ENCODE measurements around the gene CCT3. TPM values are rescaled to one million over a fixed set of nuclear protein-coding genes. Genes with fewer than 3 reads are reported as not detected.

The CCT3 gene
- 100 to 1,000 TPM; 215 to 259 (median 241) TPM for polyA plus RNA-seq (ENCODE audit: insufficient read length in 10 of 10)
- long read RNA-seq, donor 1, transcript CCT3-201 (14 exons, 2,150 nt) = major isoform, 34 of 59 reads
- long read RNA-seq, donor 1, partial matches to known transcripts = 24 of 59 reads
- long read RNA-seq, donor 1, other reads (novel, unspliced or antisense) = 0 of 59 reads
- long read RNA-seq, donor 2, transcript CCT3-201 (14 exons, 2,150 nt) = major isoform, 44 of 57 reads
- long read RNA-seq, donor 2, partial matches to known transcripts = 12 of 57 reads
- long read RNA-seq, donor 2, other reads (novel, unspliced or antisense) = 0 of 57 reads
- long read RNA-seq, donor 3 = 0 reads
- long read RNA-seq, donor 4, transcript CCT3-201 (14 exons, 2,150 nt) = major isoform, 39 of 72 reads
- long read RNA-seq, donor 4, partial matches to known transcripts = 25 of 72 reads
- long read RNA-seq, donor 4, other reads (novel, unspliced or antisense) = 5 of 72 reads
- long read RNA-seq, donor 5, transcript CCT3-201 (14 exons, 2,150 nt) = major isoform, 36 of 78 reads
- long read RNA-seq, donor 5, partial matches to known transcripts = 35 of 78 reads
- long read RNA-seq, donor 5, other reads (novel, unspliced or antisense) = 6 of 78 reads
- long read RNA-seq, donor 6, transcript CCT3-201 (14 exons, 2,150 nt) = major isoform, 49 of 87 reads
- long read RNA-seq, donor 6, partial matches to known transcripts = 31 of 87 reads
- long read RNA-seq, donor 6, other reads (novel, unspliced or antisense) = 5 of 87 reads
- long read RNA-seq, donor 7, transcript CCT3-201 (14 exons, 2,150 nt) = major isoform, 19 of 30 reads
- long read RNA-seq, donor 7, partial matches to known transcripts = 11 of 30 reads
- long read RNA-seq, donor 7, other reads (novel, unspliced or antisense) = 0 of 30 reads
- long read RNA-seq, donor 8, transcript CCT3-201 (14 exons, 2,150 nt) = major isoform, 18 of 55 reads
- long read RNA-seq, donor 8, partial matches to known transcripts = 37 of 55 reads
- long read RNA-seq, donor 8, other reads (novel, unspliced or antisense) = 0 of 55 reads
- long read RNA-seq, donor 9, transcript CCT3-201 (14 exons, 2,150 nt) = major isoform, 5 of 5 reads
- long read RNA-seq, donor 9, partial matches to known transcripts = 0 of 5 reads
- long read RNA-seq, donor 9, other reads (novel, unspliced or antisense) = 0 of 5 reads

GRCh38 chr1:156338180-156338976 is at the start of gene CCT3, which contains the start of gene TSACC:
Gene CCT3, minus strand, starts transcription at chr1:156338292. Its CDS starts 108 bp downstream, at chr1:156338184.
Gene TSACC, plus strand, starts transcription at chr1:156338526. Its CDS starts 1,232 bp downstream, at chr1:156339758.
- DNase-seq = peak; percentile 100

DNA sequence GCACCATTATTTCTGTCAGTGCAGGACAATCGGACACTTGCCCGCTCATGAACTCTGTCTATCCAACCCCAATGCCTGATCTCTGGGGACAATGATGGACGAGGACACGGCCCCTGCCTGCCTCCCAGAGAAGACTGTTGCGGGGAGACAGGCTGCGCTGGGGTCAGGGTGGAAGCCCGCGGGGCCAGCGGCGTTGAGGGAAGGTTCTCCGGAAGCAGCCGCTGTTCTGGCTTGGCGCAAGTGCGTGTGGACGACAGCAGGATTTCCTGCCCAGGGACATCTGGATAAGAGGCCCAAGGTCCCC is 49.7 kb upstream of the CCT3 start:
- DNase-seq = peak in 1 of 3 donors; percentile 39

DNA sequence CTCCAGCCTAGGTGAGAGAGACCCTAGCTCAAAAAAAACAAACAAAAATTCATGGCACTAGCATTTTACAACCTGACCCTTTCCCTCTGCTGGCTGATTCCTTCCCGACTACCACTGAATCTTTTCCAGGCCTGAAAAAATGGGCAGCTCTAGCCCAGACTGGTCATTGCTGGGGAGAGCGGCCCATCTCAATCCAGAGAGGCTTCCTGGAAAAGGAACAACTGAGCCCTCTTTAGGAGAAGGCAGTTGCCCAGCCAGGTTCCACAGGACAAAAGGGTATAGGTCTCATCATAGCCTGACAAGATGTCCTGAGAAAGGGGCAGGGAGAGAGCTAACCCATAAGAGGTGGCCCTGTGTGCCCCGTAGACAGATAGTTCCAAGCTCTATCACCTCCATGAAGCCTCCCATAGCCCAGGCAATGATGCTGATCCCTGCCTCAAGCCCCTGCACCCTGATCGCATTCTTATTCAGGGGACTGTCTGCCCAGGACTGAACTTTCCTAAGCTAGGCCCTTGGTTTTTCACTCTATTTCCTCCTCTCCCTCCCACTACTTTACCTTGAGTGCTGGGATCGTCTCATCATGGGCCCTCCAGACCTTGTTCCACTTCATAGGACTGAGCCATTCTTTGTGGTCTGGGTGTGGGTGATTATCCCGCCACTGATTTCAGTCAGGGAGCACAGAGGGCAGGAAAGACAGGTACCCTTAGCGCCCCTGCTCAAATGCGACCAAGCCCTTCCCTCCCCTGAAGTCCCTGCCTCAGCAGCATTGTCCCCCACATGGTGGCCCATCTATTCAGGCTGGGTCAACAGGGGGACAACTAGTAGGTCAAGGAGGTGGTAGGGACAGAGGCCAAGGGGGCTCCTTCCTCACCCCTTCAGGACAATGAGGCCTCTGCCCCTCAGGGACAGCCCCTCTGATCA is 49.1 kb upstream of the CCT3 start:
- no peak for DNase-seq

DNA sequence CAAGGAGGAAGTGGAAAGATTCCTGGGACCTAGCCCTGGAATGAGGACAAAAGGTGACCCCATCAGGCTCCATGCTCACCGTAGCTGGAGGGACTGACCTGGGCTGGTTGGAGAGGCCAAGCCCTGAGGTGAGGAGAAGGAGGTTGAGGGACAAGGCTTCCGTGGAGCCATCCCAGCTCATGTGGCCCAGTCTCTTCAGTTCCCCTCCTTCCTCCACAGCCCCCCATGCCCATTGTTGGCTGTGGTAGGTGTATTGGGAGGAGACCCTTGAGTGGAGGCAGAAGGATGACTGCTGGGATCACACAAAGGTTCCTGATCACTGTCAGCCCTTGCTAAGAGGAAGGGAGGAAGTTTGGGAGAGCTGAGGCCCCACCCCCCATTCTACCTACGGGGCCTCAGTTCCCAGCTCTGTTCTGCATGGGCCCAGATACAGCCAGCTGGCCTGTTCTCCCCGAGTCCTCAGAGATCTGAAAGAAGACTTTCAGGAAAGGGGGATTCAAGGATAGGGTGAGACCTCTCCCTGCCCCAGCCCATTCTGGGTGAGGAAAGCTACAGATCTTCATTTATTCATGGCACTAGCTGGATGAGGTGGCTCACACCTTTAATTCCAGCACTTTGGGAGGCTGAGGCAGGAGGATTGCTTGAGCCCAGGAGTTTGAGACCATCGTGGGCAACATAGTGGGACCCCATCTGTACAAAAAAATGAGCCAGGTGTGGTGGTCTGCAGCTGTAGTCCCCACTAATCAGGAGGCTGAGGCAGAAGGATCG is 48.2 kb upstream of the CCT3 start:
- no peak for DNase-seq

DNA sequence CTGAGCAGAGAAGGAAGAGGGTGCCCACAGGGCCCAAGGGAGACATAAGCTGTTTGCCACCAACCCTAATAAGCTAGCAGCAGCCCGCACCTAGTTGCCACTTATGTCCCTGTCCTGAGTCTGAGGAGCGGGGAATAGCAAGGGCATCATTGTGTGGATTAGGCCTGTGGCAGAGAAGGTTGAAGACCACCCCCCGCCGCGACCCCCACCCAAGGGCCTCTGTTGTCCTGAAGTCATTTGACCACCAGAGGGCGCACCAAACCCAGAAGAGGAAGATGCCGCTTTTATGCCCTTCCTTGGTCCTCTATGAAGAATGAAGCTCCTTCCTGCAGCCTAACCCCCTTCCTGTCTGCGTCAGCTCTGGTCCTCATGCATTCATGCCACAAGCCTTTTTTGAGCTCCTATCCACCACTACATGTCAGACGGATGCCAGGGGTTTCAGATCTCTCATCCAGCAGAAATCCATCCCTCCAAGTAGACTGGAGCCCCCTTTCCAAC is 47.5 kb upstream of the CCT3 start:
- DNase-seq = peak; percentile 53 to 73 (median 61)

DNA sequence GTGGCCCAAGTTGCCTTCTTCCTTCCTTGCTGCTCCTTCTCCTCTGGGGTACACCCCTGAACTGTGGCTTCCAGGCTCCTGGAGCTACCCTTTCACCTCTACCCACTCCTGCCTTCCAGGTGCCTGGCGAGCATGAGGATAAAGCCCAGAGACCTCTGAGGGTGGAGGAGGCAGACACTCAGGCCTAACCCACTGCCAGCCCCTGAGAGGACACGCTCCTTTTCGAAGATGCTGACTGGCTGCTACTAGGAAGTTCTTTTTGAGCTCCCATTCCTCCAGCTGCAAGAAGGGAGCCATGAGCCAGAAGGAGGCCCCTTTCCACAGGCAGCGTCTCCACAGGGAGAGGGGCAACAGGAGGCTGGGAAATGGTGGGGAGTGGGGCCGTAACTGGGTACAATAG is 46.6 kb upstream of the CCT3 start:
- no peak for DNase-seq

DNA sequence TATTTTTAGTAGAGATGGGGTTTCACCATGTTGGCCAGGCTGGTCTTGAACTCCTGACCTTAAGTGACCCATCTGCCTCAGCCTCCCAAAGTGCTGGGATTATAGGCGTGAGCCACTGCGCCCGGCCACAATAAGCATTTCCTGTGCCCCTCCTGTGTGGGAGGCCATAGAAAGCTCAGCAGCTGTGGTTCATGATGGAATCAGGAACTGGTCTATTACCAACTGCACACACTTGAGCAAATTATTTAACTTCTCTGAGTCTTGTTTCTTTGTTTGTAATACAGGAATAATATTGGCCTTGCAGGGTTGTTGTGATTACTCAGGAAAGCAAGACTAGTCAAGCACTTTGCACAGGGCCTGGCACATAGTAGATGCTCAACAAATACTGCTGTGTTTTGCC is 45.9 kb upstream of the CCT3 start:
- no peak for DNase-seq

- peak; percentile 17 to 70 (median 54) for DNase-seq
Measured at GRCh38 chr1:156383023-156383422, 44.9 kb upstream of the CCT3 start.

- no peak for DNase-seq
Measured at GRCh38 chr1:156382561-156382960, 44.5 kb upstream of the CCT3 start.

DNA sequence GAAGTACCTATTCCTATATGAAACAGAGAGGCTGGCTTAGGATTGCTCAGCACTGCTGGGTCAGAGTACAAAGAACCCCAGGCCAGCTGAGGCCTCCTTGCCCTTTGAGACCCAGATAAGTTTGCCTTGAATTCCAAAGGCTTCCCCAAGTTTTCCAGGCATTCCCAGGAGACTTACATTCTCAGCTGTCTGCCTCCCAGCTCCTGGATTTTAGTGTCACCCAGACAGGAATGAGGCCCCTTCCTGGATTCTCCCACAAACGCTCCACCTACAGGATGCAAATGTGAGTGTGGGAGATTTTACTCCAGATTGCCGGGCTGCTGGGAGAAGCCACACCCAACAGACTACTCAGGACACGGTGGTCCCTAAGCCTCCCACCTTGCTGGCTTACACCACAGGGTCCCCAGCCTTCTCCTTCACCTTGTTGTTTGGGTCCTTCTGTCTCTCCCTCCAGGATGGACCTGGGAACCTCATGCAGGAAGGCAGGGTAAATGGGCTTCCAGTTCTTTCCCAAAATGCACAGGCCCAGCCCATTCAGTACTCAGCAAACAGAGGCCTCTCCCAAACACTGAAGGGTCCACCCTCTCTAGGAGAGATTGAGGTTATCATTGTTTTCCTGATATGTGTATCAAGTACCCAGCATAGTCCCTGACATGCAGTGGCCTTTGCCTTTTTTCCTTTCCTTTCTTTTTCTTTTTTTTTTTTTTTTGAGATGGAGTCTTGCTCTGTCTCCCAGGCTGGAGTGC is 41.5 kb upstream of the CCT3 start:
- DNase-seq = no peak

GRCh38 chr1:156378557-156378956 is 40.5 kb upstream of the CCT3 start:
- DNase-seq = no peak

DNA sequence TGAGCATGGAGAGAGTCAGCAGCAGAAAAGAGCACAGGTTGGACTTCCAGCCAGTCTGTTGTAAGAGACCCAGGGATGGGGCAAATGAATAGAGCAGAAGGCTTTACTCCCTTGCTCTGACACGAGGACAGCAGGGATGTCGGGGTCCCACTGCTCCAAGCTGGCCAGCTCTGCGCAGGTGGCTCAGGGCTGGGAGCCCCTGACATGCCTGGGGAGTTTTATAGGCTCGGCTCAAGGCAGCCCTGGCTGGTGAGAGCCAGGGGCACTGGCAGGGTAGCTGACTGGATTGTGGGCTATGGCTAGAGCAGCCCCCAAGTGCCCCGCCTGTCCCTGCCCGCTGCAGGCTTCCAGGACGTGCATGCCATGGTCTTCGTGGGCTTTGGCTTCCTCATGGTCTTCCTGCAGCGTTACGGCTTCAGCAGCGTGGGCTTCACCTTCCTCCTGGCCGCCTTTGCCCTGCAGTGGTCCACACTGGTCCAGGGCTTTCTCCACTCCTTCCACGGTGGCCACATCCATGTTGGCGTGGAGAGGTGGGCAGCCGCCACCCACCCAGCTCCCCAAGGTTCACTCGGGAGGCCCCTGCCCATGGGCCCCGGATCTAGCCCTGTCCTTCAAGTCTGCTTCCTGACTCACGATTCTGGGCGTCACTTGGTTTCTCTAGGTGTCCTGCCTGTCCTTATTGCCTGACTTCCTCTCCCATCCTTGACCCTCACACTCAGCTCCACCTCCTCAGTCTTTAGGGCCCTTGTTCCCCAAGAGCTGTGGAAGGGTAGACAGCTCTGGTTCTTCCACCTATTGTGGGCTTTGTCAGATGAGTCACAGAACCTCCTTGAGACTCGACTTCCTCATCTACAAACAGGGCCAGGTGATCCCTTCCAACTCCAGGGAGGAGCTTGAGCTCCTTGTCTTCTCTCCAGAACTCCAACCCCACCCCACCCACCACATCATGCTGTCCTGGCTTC is 39.1 kb upstream of the CCT3 start:
- DNase-seq = no peak

- no peak for DNase-seq
Measured at GRCh38 chr1:156376146-156376545, 38.1 kb upstream of the CCT3 start.

GRCh38 chr1:156373546-156373945 is 35.5 kb upstream of the CCT3 start:
- no peak for DNase-seq

DNA sequence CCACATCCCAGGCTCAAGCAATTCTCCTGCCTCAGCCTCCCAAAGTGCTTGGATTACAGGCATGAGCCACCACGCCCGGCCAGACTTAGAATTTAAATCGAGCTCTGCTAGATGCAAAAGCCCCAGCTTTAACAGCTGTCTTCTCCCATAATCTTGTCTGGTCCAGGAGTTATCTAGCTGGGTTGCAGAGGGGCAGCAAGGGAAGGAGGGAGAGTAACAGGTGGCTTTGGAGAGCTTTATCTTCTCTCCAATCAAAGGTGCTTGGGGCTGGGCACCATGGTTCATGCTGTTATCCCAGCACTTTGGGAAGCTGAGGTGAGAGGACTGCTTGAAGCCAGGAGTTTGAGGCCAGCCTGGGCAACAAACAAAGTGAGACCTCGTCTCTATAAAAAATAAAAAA is 34.8 kb upstream of the CCT3 start:
- DNase-seq = no peak

DNA sequence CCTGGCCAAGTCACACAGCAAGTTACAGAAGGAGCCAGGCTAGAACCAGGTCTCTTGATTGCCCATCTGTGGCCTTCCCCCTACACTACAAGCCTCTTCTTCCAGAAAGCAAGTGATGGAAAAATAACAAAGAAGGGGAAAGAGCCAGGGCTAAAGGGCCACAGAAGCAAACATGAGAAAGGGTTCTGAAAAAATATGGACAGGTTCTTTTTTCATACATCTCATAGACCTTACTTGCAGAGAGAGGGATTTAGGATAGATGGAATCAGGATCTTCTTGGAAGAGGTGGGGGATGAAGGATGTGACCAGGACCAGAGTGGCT is 34.1 kb upstream of the CCT3 start:
- no peak for DNase-seq

- DNase-seq = peak in 1 of 3 donors; percentile 35
Measured at GRCh38 chr1:156371553-156372264, 33.6 kb upstream of the CCT3 start.

Measured in muscle of back (tissue), 13 donors.